ENCODE measurements around the gene SOCS6. TPM values are rescaled to one million over a fixed set of nuclear protein-coding genes. Genes with fewer than 3 reads are reported as not detected.

SOCS6 gene
- total and polyA plus RNA-seq, 2 of the 13 experiments (the other 11 are each of a cell fraction or from before 2014, with no cell fraction given): 18.6 to 38.3 TPM

DNA sequence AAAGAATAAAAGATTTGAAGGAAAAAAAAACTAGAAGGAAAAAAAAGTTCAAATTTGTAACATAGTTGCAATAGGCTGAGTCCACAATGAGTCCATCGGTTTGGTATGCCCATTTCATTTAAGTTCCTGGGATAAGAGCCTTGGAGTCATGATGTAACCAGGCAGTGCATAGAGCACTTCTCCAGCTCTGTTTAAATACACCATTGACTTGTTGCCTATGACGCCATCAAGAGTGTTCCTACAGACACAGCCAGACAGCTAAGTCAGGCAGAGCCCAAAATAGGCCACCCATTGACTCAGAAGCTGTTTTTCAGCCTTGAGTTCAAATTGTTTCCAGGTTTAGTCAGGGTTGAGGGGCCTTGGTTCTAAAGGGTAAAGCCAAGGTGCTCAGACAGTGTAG lies 44.9 kb downstream of the SOCS6 start (continued):
- peak; percentile 90 for TF ChIP-seq CREM (IDR thresholded peaks at IDR 0.05)
- TF ChIP-seq CREM (CRISPR knock-in tag; IDR thresholded peaks at IDR 0.05): no peak
- no peak for TF ChIP-seq ZNF138 (CRISPR knock-in tag; IDR thresholded peaks at IDR 0.05; ENCODE audit: low read depth)
- no peak for TF ChIP-seq CC2D1A (CRISPR knock-in tag; IDR thresholded peaks at IDR 0.05)
- TF ChIP-seq ZNF530 (CRISPR knock-in tag; IDR thresholded peaks at IDR 0.05; ENCODE audit: low read depth): no peak
- TF ChIP-seq, protein P1, sequence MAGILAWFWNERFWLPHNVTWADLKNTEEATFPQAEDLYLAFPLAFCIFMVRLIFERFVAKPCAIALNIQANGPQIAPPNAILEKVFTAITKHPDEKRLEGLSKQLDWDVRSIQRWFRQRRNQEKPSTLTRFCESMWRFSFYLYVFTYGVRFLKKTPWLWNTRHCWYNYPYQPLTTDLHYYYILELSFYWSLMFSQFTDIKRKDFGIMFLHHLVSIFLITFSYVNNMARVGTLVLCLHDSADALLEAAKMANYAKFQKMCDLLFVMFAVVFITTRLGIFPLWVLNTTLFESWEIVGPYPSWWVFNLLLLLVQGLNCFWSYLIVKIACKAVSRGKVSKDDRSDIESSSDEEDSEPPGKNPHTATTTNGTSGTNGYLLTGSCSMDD (CRISPR knock-in tag; IDR thresholded peaks at IDR 0.05): no peak
- TF ChIP-seq ZFP36L1 (CRISPR knock-in tag; IDR thresholded peaks at IDR 0.05): no peak
- TF ChIP-seq HMG20A (CRISPR knock-in tag; IDR thresholded peaks at IDR 0.05; ENCODE audit: borderline replicate concordance): peak; percentile 83; the same call in 1 of the 2 replicates
- TF ChIP-seq ZNF431 (CRISPR knock-in tag; IDR thresholded peaks at IDR 0.05; ENCODE audit: borderline replicate concordance, low read depth): no peak
- TF ChIP-seq, protein P2, sequence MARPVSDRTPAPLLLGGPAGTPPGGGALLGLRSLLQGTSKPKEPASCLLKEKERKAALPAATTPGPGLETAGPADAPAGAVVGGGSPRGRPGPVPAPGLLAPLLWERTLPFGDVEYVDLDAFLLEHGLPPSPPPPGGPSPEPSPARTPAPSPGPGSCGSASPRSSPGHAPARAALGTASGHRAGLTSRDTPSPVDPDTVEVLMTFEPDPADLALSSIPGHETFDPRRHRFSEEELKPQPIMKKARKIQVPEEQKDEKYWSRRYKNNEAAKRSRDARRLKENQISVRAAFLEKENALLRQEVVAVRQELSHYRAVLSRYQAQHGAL (CRISPR knock-in tag; IDR thresholded peaks at IDR 0.05; ENCODE audit: not compliant biosample characterization): no peak
- TF ChIP-seq, protein P3, sequence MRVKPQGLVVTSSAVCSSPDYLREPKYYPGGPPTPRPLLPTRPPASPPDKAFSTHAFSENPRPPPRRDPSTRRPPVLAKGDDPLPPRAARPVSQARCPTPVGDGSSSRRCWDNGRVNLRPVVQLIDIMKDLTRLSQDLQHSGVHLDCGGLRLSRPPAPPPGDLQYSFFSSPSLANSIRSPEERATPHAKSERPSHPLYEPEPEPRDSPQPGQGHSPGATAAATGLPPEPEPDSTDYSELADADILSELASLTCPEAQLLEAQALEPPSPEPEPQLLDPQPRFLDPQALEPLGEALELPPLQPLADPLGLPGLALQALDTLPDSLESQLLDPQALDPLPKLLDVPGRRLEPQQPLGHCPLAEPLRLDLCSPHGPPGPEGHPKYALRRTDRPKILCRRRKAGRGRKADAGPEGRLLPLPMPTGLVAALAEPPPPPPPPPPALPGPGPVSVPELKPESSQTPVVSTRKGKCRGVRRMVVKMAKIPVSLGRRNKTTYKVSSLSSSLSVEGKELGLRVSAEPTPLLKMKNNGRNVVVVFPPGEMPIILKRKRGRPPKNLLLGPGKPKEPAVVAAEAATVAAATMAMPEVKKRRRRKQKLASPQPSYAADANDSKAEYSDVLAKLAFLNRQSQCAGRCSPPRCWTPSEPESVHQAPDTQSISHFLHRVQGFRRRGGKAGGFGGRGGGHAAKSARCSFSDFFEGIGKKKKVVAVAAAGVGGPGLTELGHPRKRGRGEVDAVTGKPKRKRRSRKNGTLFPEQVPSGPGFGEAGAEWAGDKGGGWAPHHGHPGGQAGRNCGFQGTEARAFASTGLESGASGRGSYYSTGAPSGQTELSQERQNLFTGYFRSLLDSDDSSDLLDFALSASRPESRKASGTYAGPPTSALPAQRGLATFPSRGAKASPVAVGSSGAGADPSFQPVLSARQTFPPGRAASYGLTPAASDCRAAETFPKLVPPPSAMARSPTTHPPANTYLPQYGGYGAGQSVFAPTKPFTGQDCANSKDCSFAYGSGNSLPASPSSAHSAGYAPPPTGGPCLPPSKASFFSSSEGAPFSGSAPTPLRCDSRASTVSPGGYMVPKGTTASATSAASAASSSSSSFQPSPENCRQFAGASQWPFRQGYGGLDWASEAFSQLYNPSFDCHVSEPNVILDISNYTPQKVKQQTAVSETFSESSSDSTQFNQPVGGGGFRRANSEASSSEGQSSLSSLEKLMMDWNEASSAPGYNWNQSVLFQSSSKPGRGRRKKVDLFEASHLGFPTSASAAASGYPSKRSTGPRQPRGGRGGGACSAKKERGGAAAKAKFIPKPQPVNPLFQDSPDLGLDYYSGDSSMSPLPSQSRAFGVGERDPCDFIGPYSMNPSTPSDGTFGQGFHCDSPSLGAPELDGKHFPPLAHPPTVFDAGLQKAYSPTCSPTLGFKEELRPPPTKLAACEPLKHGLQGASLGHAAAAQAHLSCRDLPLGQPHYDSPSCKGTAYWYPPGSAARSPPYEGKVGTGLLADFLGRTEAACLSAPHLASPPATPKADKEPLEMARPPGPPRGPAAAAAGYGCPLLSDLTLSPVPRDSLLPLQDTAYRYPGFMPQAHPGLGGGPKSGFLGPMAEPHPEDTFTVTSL (CRISPR knock-in tag; IDR thresholded peaks at IDR 0.05; ENCODE audit: borderline replicate concordance): peak; percentile 66; the same call in 1 of the 2 replicates
- TF ChIP-seq, protein P4, sequence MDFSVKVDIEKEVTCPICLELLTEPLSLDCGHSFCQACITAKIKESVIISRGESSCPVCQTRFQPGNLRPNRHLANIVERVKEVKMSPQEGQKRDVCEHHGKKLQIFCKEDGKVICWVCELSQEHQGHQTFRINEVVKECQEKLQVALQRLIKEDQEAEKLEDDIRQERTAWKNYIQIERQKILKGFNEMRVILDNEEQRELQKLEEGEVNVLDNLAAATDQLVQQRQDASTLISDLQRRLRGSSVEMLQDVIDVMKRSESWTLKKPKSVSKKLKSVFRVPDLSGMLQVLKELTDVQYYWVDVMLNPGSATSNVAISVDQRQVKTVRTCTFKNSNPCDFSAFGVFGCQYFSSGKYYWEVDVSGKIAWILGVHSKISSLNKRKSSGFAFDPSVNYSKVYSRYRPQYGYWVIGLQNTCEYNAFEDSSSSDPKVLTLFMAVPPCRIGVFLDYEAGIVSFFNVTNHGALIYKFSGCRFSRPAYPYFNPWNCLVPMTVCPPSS (IDR thresholded peaks at IDR 0.05): no peak
- no peak for TF ChIP-seq MTF2 (CRISPR knock-in tag; IDR thresholded peaks at IDR 0.05; ENCODE audit: borderline replicate concordance)
- TF ChIP-seq NCOA2 (CRISPR knock-in tag; IDR thresholded peaks at IDR 0.05): peak; percentile 88
- TF ChIP-seq ZFY (CRISPR knock-in tag; IDR thresholded peaks at IDR 0.05): peak; percentile 24; the same call in 1 of the 2 replicates
- TF ChIP-seq ZNF570 (CRISPR knock-in tag; IDR thresholded peaks at IDR 0.05; ENCODE audit: borderline replicate concordance): no peak
- no peak for TF ChIP-seq ZNF703 (CRISPR knock-in tag; IDR thresholded peaks at IDR 0.05; ENCODE audit: borderline replicate concordance)
- TF ChIP-seq STAG1 (CRISPR knock-in tag; IDR thresholded peaks at IDR 0.05): peak; percentile 37
- TF ChIP-seq ZNF264 (CRISPR knock-in tag; IDR thresholded peaks at IDR 0.05): 0 out of 2 replicates have a peak, but pooled peaks have one; percentile 30

Measured in HepG2 (cell line).